ENCODE measurements around the gene RAD51B. TPM values are rescaled to one million over a fixed set of nuclear protein-coding genes. Genes with fewer than 3 reads are reported as not detected.

RAD51B gene
- total RNA-seq, 4 donors from 2014 or later = 14.0 to 16.4 (median 14.8) TPM

DNA sequence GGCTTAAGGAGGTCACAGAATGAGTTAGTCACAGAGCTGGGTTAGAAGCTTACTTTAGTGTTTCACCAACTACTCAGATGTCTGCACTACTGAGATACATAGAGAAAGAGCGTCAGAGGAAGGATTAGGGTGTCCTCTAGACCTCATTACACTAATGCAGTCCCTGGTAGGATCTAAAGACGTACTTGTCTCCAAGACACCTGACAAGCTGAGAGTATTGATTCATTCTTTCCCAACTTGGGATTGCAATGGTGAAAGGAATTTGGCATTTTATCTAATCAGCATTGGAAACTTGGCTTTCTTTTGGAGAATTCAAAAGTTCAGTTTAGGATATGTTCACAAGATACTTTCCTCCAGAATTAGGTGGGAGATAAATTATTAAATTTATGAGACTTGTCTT lies 571.2 kb downstream of the RAD51B start:
- peaks cover 31 to 57% of the 10 kb centered on the region in 2 donors for H3K4me1 ChIP-seq
- H3K27me3 ChIP-seq = no peaks in the 10 kb centered on the region
- H3K4me3 ChIP-seq (replicated peaks in 1 of 3) = no peak overlapping the region
- 87 to 95% methylated on average over 2 of the region's 2 CpGs for WGBS, 2 donors
- no peak for TF ChIP-seq POLR2A (IDR thresholded peaks at IDR 0.05)
- TF ChIP-seq, protein P1, sequence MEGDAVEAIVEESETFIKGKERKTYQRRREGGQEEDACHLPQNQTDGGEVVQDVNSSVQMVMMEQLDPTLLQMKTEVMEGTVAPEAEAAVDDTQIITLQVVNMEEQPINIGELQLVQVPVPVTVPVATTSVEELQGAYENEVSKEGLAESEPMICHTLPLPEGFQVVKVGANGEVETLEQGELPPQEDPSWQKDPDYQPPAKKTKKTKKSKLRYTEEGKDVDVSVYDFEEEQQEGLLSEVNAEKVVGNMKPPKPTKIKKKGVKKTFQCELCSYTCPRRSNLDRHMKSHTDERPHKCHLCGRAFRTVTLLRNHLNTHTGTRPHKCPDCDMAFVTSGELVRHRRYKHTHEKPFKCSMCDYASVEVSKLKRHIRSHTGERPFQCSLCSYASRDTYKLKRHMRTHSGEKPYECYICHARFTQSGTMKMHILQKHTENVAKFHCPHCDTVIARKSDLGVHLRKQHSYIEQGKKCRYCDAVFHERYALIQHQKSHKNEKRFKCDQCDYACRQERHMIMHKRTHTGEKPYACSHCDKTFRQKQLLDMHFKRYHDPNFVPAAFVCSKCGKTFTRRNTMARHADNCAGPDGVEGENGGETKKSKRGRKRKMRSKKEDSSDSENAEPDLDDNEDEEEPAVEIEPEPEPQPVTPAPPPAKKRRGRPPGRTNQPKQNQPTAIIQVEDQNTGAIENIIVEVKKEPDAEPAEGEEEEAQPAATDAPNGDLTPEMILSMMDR (IDR thresholded peaks at IDR 0.05) = no peak
- H3K9me3 ChIP-seq = no peaks in the 10 kb centered on the region
- intact Hi-C loops (cut with DNase I) = no loop called here
- H3K36me3 ChIP-seq = no peaks in the 10 kb centered on the region
- no peak for DNase-seq
- peak overlapping the region in 1 of 3 donors; percentile 57 for H3K27ac ChIP-seq

DNA sequence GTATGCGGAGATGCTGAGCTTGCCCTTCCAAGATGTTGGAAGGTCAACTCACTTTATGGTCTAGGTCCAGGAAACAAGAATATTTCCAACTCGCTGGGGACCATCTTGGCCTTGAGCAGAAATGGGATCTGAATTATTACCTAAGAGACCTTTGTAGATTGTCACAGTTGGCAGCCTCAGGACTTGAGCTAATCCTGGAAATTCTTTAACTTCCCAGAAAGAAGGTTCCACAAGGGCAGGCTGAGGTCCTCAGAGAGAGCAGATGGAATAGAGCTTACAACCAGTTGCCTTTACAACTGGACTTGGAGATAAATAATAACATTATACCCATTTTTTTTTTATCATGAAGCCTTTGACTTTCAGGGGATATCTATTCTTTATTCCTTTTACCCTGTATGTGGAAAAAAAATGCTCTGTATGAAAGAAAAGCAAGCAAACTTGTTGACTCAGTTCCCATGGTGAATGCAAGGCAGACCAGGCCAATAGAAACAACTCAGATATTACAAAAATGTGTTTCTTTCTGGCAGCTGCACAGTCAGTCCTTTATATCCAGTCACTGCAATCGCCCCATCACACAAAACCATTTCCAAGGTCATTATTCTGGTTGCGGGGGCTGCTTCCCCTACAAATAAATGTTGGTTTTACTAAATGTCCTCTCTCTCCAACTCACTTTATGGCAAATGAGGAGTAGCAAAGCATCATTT lies 571.9 kb downstream of the RAD51B start:
- Histone ChIP-seq H3K4me1 (peaks cover 27 to 54% of the 10 kb centered on the region in 2 donors), H3K4me3 (replicated peaks in 1 of 3) (no peak overlapping the region), H3K9me3 (no peaks in the 10 kb centered on the region), H3K36me3 (no peaks in the 10 kb centered on the region), H3K27me3 (no peaks in the 10 kb centered on the region), H3K27ac (peak overlapping the region; percentile 2 to 57 (median 46))
- TF ChIP-seq POLR2A (IDR thresholded peaks at IDR 0.05) = no peak
- TF ChIP-seq, protein P1 (IDR thresholded peaks at IDR 0.05) = no peak
- no peak for DNase-seq
- intact Hi-C loops (cut with DNase I) = no loop called here
- WGBS, 2 donors = 69 to 74% methylated on average over 4 of the region's 4 CpGs

DNA sequence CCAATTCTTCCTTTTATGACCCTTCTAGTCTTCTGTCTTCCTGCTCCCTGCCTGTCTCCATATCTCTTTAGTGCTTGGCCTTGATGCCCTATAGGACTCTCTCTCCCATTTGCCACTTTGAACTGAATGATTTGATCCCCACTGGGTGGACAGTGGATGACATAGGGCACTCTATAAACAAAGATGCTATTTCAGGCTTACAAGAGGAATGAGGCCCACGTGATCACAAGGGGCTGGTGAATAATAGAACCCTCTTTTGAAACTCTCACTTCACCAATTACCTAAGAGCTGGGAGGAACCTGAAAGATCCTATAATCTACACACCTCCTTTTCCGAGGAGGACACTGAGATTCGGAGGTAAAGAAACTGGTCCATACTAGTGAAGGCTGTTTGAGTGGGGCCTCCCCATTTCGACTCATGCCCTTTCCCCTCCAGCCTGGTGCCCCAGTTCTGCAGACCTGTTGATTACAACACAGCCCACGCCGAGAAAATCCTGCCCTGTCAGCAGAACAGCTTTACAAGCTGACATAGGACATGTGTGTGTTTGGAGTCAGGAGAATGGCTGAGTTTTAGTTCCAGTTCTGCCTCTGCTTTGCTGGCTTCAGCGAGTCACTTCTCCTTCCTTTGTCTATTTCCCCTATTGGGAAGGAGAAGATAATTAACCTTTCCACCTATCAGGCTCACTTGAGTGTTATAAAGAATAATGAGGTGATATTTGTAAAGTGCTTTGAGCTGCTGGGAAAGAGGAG lies 573.0 kb downstream of the RAD51B start:
- intact Hi-C loops (cut with DNase I) = no loop called here
- 40 to 49% methylated on average over 7 of the region's 7 CpGs for WGBS, 2 donors
- TF ChIP-seq, protein P1 (IDR thresholded peaks at IDR 0.05) = no peak
- TF ChIP-seq POLR2A (IDR thresholded peaks at IDR 0.05) = no peak
- H3K27ac ChIP-seq = peak overlapping the region in 2 of 3 donors; percentile 46 to 57
- peaks cover 24 to 52% of the 10 kb centered on the region in 2 donors for H3K4me1 ChIP-seq
- no peaks in the 10 kb centered on the region for H3K9me3 ChIP-seq
- no peak overlapping the region for H3K4me3 ChIP-seq (replicated peaks in 1 of 3)
- DNase-seq = peak; percentile 44 to 56
- H3K36me3 ChIP-seq = no peaks in the 10 kb centered on the region
- no peaks in the 10 kb centered on the region for H3K27me3 ChIP-seq

DNA sequence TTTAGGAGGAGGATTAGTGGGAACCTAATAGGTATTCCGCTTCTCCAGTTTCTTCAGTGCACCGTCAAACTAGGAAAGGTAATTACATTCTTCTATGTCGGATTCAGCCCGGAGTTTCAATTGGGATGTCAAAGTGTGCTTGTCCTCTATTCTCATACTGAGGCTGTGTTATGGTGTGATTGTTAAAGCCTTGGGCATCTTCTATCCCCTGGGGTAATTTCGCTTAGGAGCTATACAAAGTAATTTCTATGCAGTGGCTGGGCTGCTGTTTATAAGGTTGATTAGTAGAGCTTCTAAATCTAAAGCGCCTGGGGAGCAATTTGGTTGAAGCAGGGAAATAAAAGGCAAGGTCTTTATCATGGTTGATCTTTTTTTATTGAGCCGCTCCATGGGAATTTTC lies 573.7 kb downstream of the RAD51B start:
- Histone ChIP-seq H3K4me1 (peaks cover 24 to 57% of the 10 kb centered on the region in 2 donors), H3K27ac (peak overlapping the region in 2 of 3 donors; percentile 46 to 57), H3K4me3 (replicated peaks in 1 of 3) (no peak overlapping the region), H3K9me3 (no peaks in the 10 kb centered on the region), H3K27me3 (no peaks in the 10 kb centered on the region), H3K36me3 (no peaks in the 10 kb centered on the region)
- no peak for DNase-seq
- 92% methylated on average over 7 of the region's 7 CpGs for WGBS, 2 donors
- TF ChIP-seq, protein P1 (IDR thresholded peaks at IDR 0.05) = no peak
- TF ChIP-seq POLR2A (IDR thresholded peaks at IDR 0.05) = no peak
- intact Hi-C loops (cut with DNase I) = no loop called here

All from thyroid gland (tissue), 4 donors.